CD4-positive, alpha-beta memory T cell (primary cell): Measurements from ENCODE around the gene ZNF273. TPM values are rescaled to one million over a fixed set of nuclear protein-coding genes. Genes with fewer than 3 reads are reported as not detected.

Experiments used
- polyA plus RNA-seq, 2 donors: library from polyadenylated mRNA; unstranded; fragments of 300-500 nt; fragmentation: Illumina TruSeq; gene quantifications; one replicate each; pipeline ENCODE4 v1.2.3, GENCODE V29; 2021
- total RNA-seq, 2 experiments: library from RNA; stranded (reverse); gene quantifications; one replicate each; pipeline ENCODE4 v1.2.3, GENCODE V29; 2021

The ZNF273 gene
- total and polyA plus RNA-seq, 4 experiments from 2014 or later, result 5.0 to 8.9 (median 6.7) TPM

Other genes starting within 250 kb of the ZNF273 start
- 10 to 100 TPM; 30.2 to 30.9 TPM for gene ZNF107, start 237.1 kb upstream of the ZNF273 start, total RNA-seq
- 10 to 100 TPM in 1 of 2 donors, 1 to 10 TPM in 1; 4.0 to 10.2 TPM for gene ZNF107, start 237.1 kb upstream of the ZNF273 start, polyA plus RNA-seq
- gene ZNF138, start 108.8 kb upstream of the ZNF273 start, total RNA-seq, result 10 to 100 TPM; 12.1 to 14.3 TPM
- gene ZNF138, start 108.8 kb upstream of the ZNF273 start, polyA plus RNA-seq, result 10 to 100 TPM; 13.6 to 15.3 TPM
- 1 to 10 TPM; 5.2 to 5.3 TPM for gene ZNF117, start 87.8 kb downstream of the ZNF273 start, total RNA-seq
- gene ZNF117, start 87.8 kb downstream of the ZNF273 start, polyA plus RNA-seq, result under 1 TPM; 0.78 to 0.84 TPM
- gene ERV3-1, start 103.4 kb downstream of the ZNF273 start, total RNA-seq, result 10 to 100 TPM; 18.4 to 19.9 TPM
- gene ERV3-1, start 103.4 kb downstream of the ZNF273 start, polyA plus RNA-seq, result 1 to 10 TPM; 5.3 to 9.8 TPM